ENCODE measurements around the gene DONSON.

DONSON gene

GRCh38 chr21:33611006-33611744, 22.7 kb upstream of the DONSON start:
- Histone ChIP-seq H3K9me2 (replicated peaks; ENCODE audit: insufficient read depth, low read length) (no peaks in the 10 kb centered on the region), H3K9me3 (ENCODE audit: insufficient read depth, low read length) (no peaks in the 10 kb centered on the region), H3K36me3 (ENCODE audit: low read length) (no peaks in the 10 kb centered on the region), H3K9ac (ENCODE audit: low read length) (no peak overlapping the region), H3K27ac (ENCODE audit: low read depth, low read length) (no peak overlapping the region), H3K4me3 (ENCODE audit: insufficient read depth, low read length, poor library complexity, severe bottlenecking) (no peak overlapping the region), H2AFZ (ENCODE audit: low read depth, low read length, severe bottlenecking) (no peak overlapping the region), H3F3A (ENCODE audit: insufficient read depth) (no peaks in the 10 kb centered on the region), H3K27me3 (ENCODE audit: low read length) (no peaks in the 10 kb centered on the region), H3K4me2 (ENCODE audit: low read depth, low read length, poor library complexity, severe bottlenecking) (no peak overlapping the region), H3K79me2 (ENCODE audit: insufficient read depth, low read length) (no peaks in the 10 kb centered on the region), H4K20me1 (ENCODE audit: low read depth, low read length) (no peaks in the 10 kb centered on the region)
- TF ChIP-seq EZH2phosphoT487 (conservative IDR thresholded peaks at IDR 0.05; ENCODE audit: low read length) (no peak), CTCF (IDR thresholded peaks at IDR 0.05; ENCODE audit: insufficient read depth, low read length, poor library complexity, severe bottlenecking) (no peak)

GRCh38 chr21:33608559-33608958, 20.1 kb upstream of the DONSON start:
- no peaks in the 10 kb centered on the region for H3K36me3 ChIP-seq (ENCODE audit: low read length)
- H3K27me3 ChIP-seq (ENCODE audit: low read length) = no peaks in the 10 kb centered on the region
- H3K9ac ChIP-seq (ENCODE audit: low read length) = no peak overlapping the region
- H3K9me3 ChIP-seq (ENCODE audit: insufficient read depth, low read length) = no peaks in the 10 kb centered on the region
- H3K4me2 ChIP-seq (ENCODE audit: low read depth, low read length, poor library complexity, severe bottlenecking) = no peak overlapping the region
- H4K20me1 ChIP-seq (ENCODE audit: low read depth, low read length) = no peaks in the 10 kb centered on the region
- H2AFZ ChIP-seq (ENCODE audit: low read depth, low read length, severe bottlenecking) = no peak overlapping the region
- H3K9me2 ChIP-seq (replicated peaks; ENCODE audit: insufficient read depth, low read length) = no peaks in the 10 kb centered on the region
- H3K79me2 ChIP-seq (ENCODE audit: insufficient read depth, low read length) = no peaks in the 10 kb centered on the region
- H3K4me3 ChIP-seq (ENCODE audit: insufficient read depth, low read length, poor library complexity, severe bottlenecking) = no peak overlapping the region
- TF ChIP-seq CTCF (IDR thresholded peaks at IDR 0.05; ENCODE audit: insufficient read depth, low read length, poor library complexity, severe bottlenecking) = no peak
- H3F3A ChIP-seq (ENCODE audit: insufficient read depth) = no peaks in the 10 kb centered on the region; the same call in 1 of the 2 replicates
- no peak overlapping the region for H3K27ac ChIP-seq (ENCODE audit: low read depth, low read length)

- no peak overlapping the region for H3K4me3 ChIP-seq (ENCODE audit: insufficient read depth, low read length, poor library complexity, severe bottlenecking)
- H2AFZ ChIP-seq (ENCODE audit: low read depth, low read length, severe bottlenecking) = no peak overlapping the region
- H3K9ac ChIP-seq (ENCODE audit: low read length) = no peak overlapping the region
- no peaks in the 10 kb centered on the region for H4K20me1 ChIP-seq (ENCODE audit: low read depth, low read length)
- H3K9me3 ChIP-seq (ENCODE audit: insufficient read depth, low read length) = no peaks in the 10 kb centered on the region
- no peaks in the 10 kb centered on the region for H3K27me3 ChIP-seq (ENCODE audit: low read length)
- H3K4me2 ChIP-seq (ENCODE audit: low read depth, low read length, poor library complexity, severe bottlenecking) = no peak overlapping the region
- H3F3A ChIP-seq (ENCODE audit: insufficient read depth) = no peaks in the 10 kb centered on the region; the same call in 1 of the 2 replicates
- H3K36me3 ChIP-seq (ENCODE audit: low read length) = peaks cover 4% of the 10 kb centered on the region; the same call in 1 of the 2 replicates
- no peaks in the 10 kb centered on the region for H3K9me2 ChIP-seq (replicated peaks; ENCODE audit: insufficient read depth, low read length)
- no peak overlapping the region for H3K27ac ChIP-seq (ENCODE audit: low read depth, low read length)
- no peaks in the 10 kb centered on the region for H3K79me2 ChIP-seq (ENCODE audit: insufficient read depth, low read length)
- no peak for TF ChIP-seq EZH2phosphoT487 (conservative IDR thresholded peaks at IDR 0.05; ENCODE audit: low read length)
- no peak for TF ChIP-seq CTCF (IDR thresholded peaks at IDR 0.05; ENCODE audit: insufficient read depth, low read length, poor library complexity, severe bottlenecking)
Observed at GRCh38 chr21:33598051-33598450, 9.6 kb upstream of the DONSON start.
